ENCODE measurements around the gene HNRNPAB.
"Not testable (repeated sequence)": the region's sequence is repeated elsewhere in the genome, so short reads cannot be mapped to it uniquely, and the experiment has no call there.

The HNRNPAB gene

DNA sequence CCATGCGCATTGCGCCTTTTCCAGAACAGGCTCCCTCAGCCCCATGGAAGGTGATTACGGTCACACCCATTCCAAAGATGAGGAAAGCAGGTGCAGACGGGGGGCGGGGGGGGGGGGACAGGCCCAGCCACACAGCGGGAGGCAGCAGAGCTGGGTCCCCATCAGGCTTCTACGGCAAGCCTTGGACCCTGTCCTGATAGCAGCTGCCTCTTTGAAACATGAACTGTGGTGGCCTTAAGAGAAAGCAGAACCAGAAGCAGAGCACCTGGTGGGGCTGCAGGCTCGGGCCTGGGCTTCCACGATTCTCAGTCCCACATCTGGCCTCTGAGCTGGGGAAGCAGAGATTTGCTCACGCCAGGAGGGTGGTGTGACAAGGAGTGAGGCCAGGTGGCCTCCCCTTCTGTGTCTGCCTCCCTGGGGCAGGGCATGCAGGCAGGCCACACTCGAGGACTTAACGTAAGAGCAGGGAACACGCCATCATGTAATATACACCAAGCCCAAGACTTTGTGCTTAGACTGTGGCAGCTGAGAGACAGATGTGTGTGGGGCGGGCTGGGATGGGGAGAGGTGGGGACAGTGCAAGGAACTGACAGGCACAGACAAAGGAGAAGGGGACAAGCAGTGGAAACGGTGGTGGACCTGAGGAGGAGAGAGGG, 42.4 kb downstream of the HNRNPAB start:
- in situ Hi-C loops (cut with HindIII; ENCODE audit: low sequenced_read_pairs): no loop called here
- H3K4me3 ChIP-seq (ENCODE audit: low read depth, low read length): no peak overlapping the region
- DNase-seq (ENCODE audit: low read depth, low spot score): no peak
- TF ChIP-seq, protein P1, sequence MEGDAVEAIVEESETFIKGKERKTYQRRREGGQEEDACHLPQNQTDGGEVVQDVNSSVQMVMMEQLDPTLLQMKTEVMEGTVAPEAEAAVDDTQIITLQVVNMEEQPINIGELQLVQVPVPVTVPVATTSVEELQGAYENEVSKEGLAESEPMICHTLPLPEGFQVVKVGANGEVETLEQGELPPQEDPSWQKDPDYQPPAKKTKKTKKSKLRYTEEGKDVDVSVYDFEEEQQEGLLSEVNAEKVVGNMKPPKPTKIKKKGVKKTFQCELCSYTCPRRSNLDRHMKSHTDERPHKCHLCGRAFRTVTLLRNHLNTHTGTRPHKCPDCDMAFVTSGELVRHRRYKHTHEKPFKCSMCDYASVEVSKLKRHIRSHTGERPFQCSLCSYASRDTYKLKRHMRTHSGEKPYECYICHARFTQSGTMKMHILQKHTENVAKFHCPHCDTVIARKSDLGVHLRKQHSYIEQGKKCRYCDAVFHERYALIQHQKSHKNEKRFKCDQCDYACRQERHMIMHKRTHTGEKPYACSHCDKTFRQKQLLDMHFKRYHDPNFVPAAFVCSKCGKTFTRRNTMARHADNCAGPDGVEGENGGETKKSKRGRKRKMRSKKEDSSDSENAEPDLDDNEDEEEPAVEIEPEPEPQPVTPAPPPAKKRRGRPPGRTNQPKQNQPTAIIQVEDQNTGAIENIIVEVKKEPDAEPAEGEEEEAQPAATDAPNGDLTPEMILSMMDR (IDR thresholded peaks at IDR 0.05; ENCODE audit: low read depth, low read length): no peak

DNA sequence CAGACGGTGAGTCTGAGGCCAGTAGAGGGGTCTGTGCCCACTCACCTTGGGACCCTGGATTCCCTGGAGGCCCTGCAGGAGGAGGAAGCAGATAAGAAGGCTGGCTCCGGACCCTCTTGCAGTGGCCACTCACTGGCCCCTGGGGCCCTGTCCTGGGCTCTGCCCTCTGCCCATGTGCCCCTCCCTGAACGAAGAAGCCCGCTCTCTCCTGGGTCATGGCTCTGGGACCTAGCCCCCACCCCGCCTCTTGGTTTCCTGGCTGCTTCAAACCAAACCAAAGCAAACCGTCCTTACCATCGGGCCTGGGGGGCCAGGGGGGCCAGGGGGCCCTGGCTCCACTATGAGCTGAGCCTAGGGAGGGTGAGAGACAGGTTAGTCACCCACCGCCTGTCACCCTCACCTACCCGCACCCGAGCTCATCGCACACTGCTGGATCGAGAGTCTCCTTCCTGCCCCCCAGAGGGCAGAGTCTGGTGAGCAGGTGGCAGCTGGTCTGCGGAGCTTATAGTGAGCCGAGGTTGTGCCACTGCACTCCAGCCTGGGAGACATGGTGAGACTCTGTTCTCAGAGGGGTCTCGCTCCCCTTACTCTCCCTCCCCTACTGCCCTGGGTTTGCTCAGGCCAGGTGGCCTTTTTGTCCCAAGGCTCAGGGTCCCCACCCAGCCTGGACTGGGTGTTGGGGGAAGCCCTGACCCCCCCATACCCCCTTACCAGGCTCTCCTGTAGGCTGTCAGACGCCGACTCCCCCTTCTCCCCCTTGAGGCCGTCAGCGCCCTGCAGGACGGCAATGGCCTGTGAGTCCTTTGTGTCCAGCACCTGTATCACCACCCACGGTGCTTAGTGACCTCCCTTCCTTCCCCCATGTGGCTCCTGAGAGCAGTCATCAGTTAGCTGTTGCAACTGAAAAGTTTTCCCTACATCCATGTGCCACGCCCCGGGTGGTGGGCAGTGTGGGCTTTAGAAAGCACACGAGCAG, 43.4 kb downstream of the HNRNPAB start:
- H3K4me3 ChIP-seq (ENCODE audit: low read depth, low read length): no peak overlapping the region
- in situ Hi-C loops (cut with HindIII; ENCODE audit: low sequenced_read_pairs): no loop called here
- no peak for DNase-seq (ENCODE audit: low read depth, low spot score)
- TF ChIP-seq, protein P1 (IDR thresholded peaks at IDR 0.05; ENCODE audit: low read depth, low read length): no peak

- H3K4me3 ChIP-seq (ENCODE audit: low read depth, low read length): no peak overlapping the region
- TF ChIP-seq, protein P1 (IDR thresholded peaks at IDR 0.05; ENCODE audit: low read depth, low read length): no peak
- DNase-seq (ENCODE audit: low read depth, low spot score): no peak
- in situ Hi-C loops (cut with HindIII; ENCODE audit: low sequenced_read_pairs): no loop called here
Observed at GRCh38 chr5:178248750-178249149, 44.4 kb downstream of the HNRNPAB start.

DNA sequence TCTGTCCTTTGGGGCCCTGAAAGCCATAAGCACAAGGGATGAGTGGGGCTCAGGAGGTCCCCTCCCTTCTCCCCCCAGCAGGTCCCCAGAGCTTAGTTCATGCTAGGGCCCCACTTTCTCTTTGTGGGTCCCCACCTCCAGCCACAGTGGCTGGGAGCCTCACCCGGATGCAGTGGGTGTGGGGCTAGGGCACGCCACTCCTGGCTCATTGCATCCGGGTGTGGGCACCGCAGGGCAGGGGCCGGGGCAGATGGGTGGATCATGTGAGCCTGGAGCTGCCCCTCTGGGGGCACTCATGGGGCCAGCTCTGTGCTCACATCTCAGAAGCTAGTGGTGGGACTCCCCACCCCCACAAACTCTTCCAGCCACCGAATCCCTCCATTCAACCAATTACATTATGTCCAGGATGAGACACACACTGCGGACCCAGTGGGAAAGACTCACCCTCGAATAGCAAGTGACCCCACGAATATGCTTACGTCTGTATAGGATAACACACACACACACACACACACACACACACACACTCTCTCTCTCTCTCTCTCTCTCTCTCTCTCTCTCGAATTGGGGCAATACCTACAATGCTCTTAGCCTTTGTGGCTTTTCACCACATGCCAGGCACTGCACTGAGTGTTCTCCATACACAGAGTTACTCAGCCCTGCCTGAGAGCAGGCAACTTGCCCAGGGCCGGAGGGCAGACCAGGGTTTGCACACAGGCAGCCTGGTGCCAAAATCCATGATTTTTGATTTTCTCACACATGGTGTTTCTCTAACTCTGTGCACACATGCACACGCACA, 45.1 kb downstream of the HNRNPAB start:
- TF ChIP-seq, protein P1 (IDR thresholded peaks at IDR 0.05; ENCODE audit: low read depth, low read length): no peak
- peak; percentile 47 for DNase-seq (ENCODE audit: low read depth, low spot score)
- in situ Hi-C loops (cut with HindIII; ENCODE audit: low sequenced_read_pairs): no loop called here
- no peak overlapping the region for H3K4me3 ChIP-seq (ENCODE audit: low read depth, low read length)

DNA sequence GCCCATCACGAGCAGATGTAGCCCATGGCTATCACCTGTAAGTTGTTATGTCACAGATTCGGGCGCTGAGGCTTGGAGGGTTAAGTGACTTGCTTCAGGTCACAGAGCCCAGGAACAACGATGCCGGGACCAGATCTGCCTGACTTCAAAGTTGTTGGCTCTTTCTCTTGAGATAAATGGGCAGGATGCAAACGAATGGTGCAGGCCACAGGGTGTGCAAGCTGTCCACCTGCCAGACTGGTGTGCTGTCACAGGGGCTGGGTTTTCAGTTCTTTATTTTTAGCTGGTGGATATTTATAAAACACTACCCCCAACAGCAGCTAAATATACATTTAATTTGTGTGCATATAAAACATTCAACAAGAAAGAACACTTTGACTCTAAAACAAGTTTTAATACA, 45.9 kb downstream of the HNRNPAB start:
- TF ChIP-seq, protein P1 (IDR thresholded peaks at IDR 0.05; ENCODE audit: low read depth, low read length): no peak
- in situ Hi-C loops (cut with HindIII; ENCODE audit: low sequenced_read_pairs): no loop called here
- DNase-seq (ENCODE audit: low read depth, low spot score): no peak
- H3K4me3 ChIP-seq (ENCODE audit: low read depth, low read length): no peak overlapping the region

GRCh38 chr5:178252258-178252657, 47.9 kb downstream of the HNRNPAB start:
- H3K4me3 ChIP-seq (ENCODE audit: low read depth, low read length): no peak overlapping the region
- no peak for DNase-seq (ENCODE audit: low read depth, low spot score)
- in situ Hi-C loops (cut with HindIII; ENCODE audit: low sequenced_read_pairs): no loop called here
- TF ChIP-seq, protein P1 (IDR thresholded peaks at IDR 0.05; ENCODE audit: low read depth, low read length): no peak

- in situ Hi-C loops (cut with HindIII; ENCODE audit: low sequenced_read_pairs); H3K4me3 ChIP-seq (ENCODE audit: low read depth, low read length); DNase-seq (ENCODE audit: low read depth, low spot score): not testable (repeated sequence)
Observed at GRCh38 chr5:178253632-178254031, 49.3 kb downstream of the HNRNPAB start.
